NK-92 (cell line): Measurements from ENCODE around the gene SPHKAP.
"Not testable (repeated sequence)": the region's sequence is repeated elsewhere in the genome, so short reads cannot be mapped to it uniquely, and the experiment has no call there.

ENCODE experiments used
- DNase-seq: peaks from one replicate; lab custom pipeline; 2025; ENCODE audit not compliant: unreplicated experiment; lab: John Stamatoyannopoulos, UW

Gene SPHKAP

DNA sequence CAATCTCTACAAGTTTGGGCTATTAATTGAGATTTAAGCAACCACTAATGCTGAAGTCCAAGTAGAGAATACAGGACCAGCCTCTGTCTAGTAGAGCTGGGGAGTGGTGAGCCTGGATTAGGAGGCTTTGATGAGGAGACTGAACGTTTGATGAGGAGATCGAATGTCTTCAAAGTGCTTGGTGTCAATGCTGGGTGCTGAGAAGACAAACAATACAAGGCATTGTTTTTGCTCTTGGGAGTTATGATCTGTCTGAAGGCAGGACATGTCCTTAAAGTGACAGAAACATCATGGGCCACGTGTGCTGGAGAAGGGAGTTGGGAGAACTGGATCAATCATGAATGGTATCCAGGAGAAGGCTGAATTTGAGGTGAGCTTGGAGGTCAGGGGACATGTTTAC, 143.6 kb downstream of the SPHKAP start:
- DNase-seq = no peak

DNA sequence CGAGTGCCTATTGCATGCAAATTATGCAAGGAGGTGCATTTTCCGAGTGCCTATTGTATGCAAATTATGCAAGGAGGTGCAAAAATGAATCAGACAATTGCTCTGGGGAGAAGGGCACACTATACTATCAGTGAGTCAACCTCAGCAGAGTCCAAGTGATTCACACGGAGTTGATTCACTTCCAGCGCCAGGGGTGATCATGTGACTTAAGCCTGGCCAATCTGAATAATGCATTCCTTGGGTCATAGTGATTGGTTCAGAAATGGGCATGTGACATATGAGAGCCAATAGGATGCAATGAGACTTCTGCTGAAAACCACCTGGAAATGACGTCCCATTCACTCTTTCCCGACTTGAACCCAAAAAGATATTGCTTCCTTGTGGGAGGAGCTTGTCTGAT, 157.9 kb downstream of the SPHKAP start:
- DNase-seq = no peak

GRCh38 chr2:228018311-228018710, 163.2 kb downstream of the SPHKAP start:
- DNase-seq = no peak

GRCh38 chr2:228017784-228018183, 163.7 kb downstream of the SPHKAP start:
- DNase-seq = no peak

- no peak for DNase-seq
Measured at GRCh38 chr2:228016402-228016801, 165.1 kb downstream of the SPHKAP start.

GRCh38 chr2:228015741-228016140, 165.7 kb downstream of the SPHKAP start:
- DNase-seq = no peak

- no peak for DNase-seq
Measured at GRCh38 chr2:227996366-227996765, 185.1 kb downstream of the SPHKAP start.

DNA sequence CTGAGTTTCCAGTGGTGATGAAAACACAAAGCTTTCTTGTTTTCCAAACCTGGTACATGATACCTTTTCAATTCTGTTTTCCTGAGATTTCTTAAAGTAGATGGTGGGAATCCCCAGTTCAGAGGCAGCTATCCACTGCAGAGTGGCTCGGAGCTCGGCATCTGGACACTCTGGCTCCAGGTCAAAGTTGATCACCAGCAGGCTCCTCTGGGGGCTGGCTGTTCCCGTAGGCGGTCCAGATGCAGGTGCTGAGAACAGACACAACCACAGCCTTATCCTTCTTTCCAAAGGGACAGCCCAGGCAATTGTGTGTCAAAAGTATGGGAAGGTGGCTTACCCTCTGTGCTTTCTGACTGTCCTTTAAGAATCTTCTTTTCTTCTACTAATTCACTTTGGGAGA, 190.6 kb downstream of the SPHKAP start:
- no peak for DNase-seq

GRCh38 chr2:227973241-227973640, 208.2 kb downstream of the SPHKAP start:
- DNase-seq = no peak

DNA sequence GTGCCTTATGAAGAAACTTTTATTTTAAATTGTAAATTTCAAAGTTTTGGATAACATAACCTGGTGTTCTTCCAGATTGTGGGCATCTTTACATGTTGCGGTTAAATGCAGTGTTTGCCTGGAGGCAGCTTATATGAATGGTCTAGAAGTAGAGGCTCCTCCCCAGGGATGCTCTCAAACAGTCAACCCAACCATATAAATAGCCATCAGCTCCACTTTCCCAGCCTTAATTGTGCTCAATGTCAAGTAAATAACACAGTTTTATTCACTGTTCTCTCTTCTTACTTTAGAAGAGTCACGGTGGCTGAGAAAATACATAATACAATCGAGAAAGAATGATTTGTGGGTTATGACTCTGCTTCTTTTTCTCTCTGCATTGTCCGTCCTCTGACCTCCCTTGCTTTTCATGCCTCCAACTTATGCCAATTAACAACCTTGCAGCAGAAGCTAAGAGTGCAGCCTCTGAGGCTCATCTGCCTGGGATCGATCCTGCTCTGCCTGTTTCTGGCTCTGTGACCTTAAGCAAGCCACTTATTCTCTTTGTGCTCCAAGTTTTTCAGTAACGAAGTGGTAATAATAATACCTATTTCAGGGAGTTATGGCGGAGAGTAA, 209.8 kb downstream of the SPHKAP start:
- no peak for DNase-seq

DNA sequence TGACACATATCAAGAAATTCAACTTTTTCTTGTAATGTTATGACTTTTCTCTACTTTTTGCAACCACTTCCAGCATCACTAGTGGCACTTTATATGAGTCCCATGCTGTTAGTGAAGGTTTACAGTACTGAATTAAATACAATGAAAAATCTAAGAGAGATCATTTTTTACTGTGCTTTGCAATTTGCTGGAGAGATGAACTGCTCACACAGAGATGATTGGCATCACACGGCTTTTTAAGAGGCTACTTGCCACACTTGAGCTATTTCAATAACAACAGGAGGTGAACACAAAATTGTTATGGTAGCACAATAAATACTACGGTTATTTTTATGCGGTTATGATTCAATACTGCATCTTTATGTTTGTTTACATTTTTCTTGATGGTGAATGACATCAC, 221.2 kb downstream of the SPHKAP start:
- DNase-seq = no peak

DNA sequence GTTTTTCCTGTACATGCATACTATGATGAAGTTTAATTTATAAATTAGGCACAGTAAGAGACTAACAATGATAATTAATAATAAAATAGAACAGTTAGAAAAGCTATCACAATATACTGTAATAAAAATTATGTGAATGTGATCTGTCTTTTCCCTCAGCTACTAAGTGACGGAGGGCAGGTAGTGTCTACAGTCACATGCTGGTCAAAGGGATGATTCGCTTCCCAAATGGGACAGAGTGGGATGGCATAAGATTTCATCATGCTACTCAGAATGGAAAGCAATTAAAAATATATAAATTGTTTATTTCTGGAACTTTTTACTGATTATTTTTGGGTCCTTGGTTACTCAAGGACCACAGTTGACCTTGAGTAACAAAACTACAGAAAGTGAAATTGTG, 238.5 kb downstream of the SPHKAP start:
- DNase-seq = no peak

DNA sequence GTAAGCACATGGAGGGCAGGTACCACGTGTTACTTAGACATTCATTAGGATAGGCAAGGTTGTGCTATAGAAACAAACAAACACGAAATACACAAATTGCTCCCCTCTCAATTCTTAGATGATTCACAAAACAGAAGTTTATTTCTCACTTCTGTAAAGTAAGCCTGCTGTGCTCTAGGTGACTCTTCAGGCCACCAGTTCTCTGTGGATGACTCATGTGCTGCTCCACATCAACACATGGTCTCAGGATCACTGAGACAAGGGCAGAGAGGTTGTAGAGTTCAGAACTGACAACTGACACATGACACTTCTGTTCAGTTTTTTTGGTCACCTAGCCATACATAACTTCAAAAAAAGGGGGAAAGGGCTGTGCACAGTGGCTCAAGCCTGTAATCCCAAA, 239.5 kb downstream of the SPHKAP start:
- DNase-seq = no peak

- no peak for DNase-seq
Measured at GRCh38 chr2:227939271-227940027, 242.0 kb downstream of the SPHKAP start.

DNA sequence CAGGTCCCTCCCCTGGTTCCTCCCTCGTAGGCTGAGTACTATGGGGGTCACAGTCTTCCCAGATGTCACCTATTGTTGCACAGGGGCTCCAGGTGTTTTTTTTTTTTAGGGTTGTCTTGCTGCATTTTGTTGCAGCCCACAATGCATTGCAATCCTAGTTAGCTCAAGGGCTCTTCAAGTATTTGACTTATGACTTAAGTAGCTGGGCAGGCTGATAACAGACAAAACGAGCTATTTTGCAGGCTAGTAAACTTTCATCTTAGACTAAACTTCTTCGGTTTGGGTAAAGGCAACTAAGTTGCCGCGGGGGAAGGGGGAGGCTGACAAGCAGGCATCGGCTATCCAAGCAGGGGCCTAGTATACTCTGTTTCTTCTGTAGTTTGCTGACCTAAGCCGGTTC, 245.2 kb downstream of the SPHKAP start:
- DNase-seq = not testable (repeated sequence)

- no peak for DNase-seq
Measured at GRCh38 chr2:227933884-227934283, 247.6 kb downstream of the SPHKAP start.

DNA sequence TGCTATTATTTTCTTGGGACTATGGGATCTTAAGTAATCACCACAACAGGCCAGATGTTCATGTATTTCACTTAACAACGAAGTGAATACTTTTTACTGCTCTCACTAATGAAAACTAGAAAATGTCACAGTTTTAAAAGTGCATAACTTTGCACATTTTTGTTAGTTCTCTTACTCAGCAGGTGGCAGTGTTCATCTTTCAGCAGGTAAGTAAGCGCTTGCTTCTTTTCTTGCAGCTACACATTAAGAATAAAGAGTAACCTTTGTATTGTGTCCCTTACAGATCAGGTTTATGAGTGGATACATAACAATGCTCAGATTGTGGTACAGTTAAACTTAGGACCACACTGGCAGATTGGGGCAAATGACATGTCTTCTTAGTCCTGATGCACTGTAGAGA, 249.1 kb downstream of the SPHKAP start:
- DNase-seq = no peak

GRCh38 chr2:227932001-227932400, 249.5 kb downstream of the SPHKAP start:
- DNase-seq = no peak
